ENCODE measurements around the gene NFIA.
A peak's percentile ranks its signal among the peaks of the same experiment; 100 is the strongest.

Gene NFIA

GRCh38 chr1:61450872-61451571 lies 368.7 kb downstream of the NFIA start:
- Histone ChIP-seq H3K4me1 (peaks cover 10% of the 10 kb centered on the region), H3K27me3 (no peaks in the 10 kb centered on the region), H3K36me3 (no peaks in the 10 kb centered on the region), H3K4me3 (ENCODE audit: low read depth, low read length) (no peak overlapping the region), H3K9me3 (no peaks in the 10 kb centered on the region)
- DNase-seq: no peak
- TF ChIP-seq CTCF (IDR thresholded peaks at IDR 0.05; ENCODE audit: low read depth, low read length): no peak

GRCh38 chr1:61451572-61451968 lies 369.2 kb downstream of the NFIA start:
- peaks cover 10% of the 10 kb centered on the region for H3K4me1 ChIP-seq
- H3K4me3 ChIP-seq (ENCODE audit: low read depth, low read length): no peak overlapping the region
- H3K27me3 ChIP-seq: no peaks in the 10 kb centered on the region
- H3K9me3 ChIP-seq: no peaks in the 10 kb centered on the region
- no peak for TF ChIP-seq CTCF (IDR thresholded peaks at IDR 0.05; ENCODE audit: low read depth, low read length)
- no peaks in the 10 kb centered on the region for H3K36me3 ChIP-seq
- DNase-seq: no peak

- no peak for DNase-seq
- H3K4me1 ChIP-seq: peaks cover 10% of the 10 kb centered on the region
- no peaks in the 10 kb centered on the region for H3K9me3 ChIP-seq
- no peak for TF ChIP-seq CTCF (IDR thresholded peaks at IDR 0.05; ENCODE audit: low read depth, low read length)
- H3K36me3 ChIP-seq: no peaks in the 10 kb centered on the region
- no peaks in the 10 kb centered on the region for H3K27me3 ChIP-seq
- no peak overlapping the region for H3K4me3 ChIP-seq (ENCODE audit: low read depth, low read length)
Measured at GRCh38 chr1:61452176-61453035, 370.0 kb downstream of the NFIA start.

- peaks cover 10% of the 10 kb centered on the region for H3K4me1 ChIP-seq
- H3K36me3 ChIP-seq: no peaks in the 10 kb centered on the region
- H3K9me3 ChIP-seq: no peaks in the 10 kb centered on the region
- peak overlapping the region; percentile 6; the same call in 1 of the 2 replicates for H3K4me3 ChIP-seq (ENCODE audit: low read depth, low read length)
- no peaks in the 10 kb centered on the region for H3K27me3 ChIP-seq
- peak; percentile 67 for DNase-seq
- TF ChIP-seq CTCF (IDR thresholded peaks at IDR 0.05; ENCODE audit: low read depth, low read length): peak; percentile 80
Measured at GRCh38 chr1:61453111-61453961, 371.0 kb downstream of the NFIA start.

- TF ChIP-seq CTCF (IDR thresholded peaks at IDR 0.05; ENCODE audit: low read depth, low read length): no peak
- Histone ChIP-seq H3K4me3 (ENCODE audit: low read depth, low read length) (no peak overlapping the region), H3K36me3 (no peaks in the 10 kb centered on the region), H3K4me1 (peaks cover 10% of the 10 kb centered on the region), H3K27me3 (no peaks in the 10 kb centered on the region), H3K9me3 (no peaks in the 10 kb centered on the region)
- no peak for DNase-seq
Measured at GRCh38 chr1:61455400-61455799, 373.0 kb downstream of the NFIA start.
